ENCODE results near the gene DTYMK.

Gene DTYMK

DNA sequence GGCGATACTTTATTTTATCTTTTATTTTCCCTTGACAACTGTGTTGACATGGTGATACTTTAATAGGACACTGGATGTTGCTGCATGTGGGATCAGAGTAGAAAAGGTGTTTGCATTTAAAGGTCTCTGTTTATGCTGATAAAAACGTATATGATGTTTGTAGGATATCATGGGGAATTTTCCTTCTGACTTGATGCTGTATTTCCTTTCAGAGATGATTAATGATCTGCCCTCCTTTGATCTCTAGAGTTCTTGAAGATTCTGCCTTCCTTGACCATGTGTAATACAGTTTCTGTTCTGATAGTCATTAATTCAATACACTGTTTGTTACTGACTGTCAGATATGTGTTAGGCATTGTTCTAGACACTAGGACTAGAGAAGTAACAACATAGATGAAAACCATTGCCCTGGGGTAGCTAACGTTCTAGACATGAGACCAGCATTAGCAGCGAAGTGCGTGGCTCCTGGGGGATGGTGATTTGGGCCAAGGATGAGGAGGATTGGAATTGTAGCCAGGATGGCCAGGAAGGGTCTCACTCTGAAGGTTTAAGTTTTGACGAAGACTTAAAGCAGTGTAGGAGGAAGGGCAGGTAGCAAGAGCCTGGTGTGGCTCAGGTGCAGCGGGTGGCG is 46.3 kb downstream of the DTYMK start (continued):
- TF ChIP-seq, protein P1, sequence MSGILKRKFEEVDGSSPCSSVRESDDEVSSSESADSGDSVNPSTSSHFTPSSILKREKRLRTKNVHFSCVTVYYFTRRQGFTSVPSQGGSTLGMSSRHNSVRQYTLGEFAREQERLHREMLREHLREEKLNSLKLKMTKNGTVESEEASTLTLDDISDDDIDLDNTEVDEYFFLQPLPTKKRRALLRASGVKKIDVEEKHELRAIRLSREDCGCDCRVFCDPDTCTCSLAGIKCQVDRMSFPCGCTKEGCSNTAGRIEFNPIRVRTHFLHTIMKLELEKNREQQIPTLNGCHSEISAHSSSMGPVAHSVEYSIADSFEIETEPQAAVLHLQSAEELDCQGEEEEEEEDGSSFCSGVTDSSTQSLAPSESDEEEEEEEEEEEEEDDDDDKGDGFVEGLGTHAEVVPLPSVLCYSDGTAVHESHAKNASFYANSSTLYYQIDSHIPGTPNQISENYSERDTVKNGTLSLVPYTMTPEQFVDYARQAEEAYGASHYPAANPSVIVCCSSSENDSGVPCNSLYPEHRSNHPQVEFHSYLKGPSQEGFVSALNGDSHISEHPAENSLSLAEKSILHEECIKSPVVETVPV (CRISPR knock-in tag; IDR thresholded peaks at IDR 0.05), result no peak
- TF ChIP-seq ZNF8 (CRISPR knock-in tag; IDR thresholded peaks at IDR 0.05) (no peak), BACH2 (CRISPR knock-in tag; IDR thresholded peaks at IDR 0.05; ENCODE audit: borderline replicate concordance) (no peak), ZC3H10 (CRISPR knock-in tag; IDR thresholded peaks at IDR 0.05) (no peak), ISL1 (CRISPR knock-in tag; IDR thresholded peaks at IDR 0.05) (no peak), PPARA (CRISPR knock-in tag; IDR thresholded peaks at IDR 0.05; ENCODE audit: borderline replicate concordance) (no peak), ZNF565 (CRISPR knock-in tag; conservative IDR thresholded peaks at IDR 0.05; ENCODE audit: low read depth) (no peak)
- TF ChIP-seq, protein P2, sequence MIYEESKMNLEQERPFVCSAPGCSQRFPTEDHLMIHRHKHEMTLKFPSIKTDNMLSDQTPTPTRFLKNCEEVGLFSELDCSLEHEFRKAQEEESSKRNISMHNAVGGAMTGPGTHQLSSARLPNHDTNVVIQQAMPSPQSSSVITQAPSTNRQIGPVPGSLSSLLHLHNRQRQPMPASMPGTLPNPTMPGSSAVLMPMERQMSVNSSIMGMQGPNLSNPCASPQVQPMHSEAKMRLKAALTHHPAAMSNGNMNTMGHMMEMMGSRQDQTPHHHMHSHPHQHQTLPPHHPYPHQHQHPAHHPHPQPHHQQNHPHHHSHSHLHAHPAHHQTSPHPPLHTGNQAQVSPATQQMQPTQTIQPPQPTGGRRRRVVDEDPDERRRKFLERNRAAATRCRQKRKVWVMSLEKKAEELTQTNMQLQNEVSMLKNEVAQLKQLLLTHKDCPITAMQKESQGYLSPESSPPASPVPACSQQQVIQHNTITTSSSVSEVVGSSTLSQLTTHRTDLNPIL (CRISPR knock-in tag; IDR thresholded peaks at IDR 0.05; ENCODE audit: low read depth), result no peak

DNA sequence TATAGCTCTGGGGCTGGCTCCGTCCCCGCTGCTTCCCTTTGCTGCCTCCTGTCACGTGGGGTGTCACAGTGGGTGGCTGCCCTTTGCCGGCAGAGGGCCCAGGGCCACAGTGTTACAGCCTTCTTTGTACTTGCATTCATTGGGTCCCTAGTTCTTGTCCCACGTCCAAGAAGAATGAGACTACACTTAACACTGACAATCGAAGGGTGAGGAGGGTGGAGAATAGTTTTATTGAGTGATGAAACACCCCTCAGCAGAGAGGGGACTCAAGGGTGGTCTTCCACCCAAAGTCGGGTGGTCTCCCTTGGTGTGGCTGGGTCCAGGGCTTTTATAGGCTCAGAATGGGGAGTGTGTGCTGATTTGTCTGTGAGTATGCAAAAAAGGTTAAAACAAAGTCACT is 47.2 kb downstream of the DTYMK start:
- ATAC-seq, result no peak
- TF ChIP-seq ARNTL (CRISPR knock-in tag; IDR thresholded peaks at IDR 0.05; ENCODE audit: borderline replicate concordance, low read depth), result no peak
- TF ChIP-seq, protein P3, sequence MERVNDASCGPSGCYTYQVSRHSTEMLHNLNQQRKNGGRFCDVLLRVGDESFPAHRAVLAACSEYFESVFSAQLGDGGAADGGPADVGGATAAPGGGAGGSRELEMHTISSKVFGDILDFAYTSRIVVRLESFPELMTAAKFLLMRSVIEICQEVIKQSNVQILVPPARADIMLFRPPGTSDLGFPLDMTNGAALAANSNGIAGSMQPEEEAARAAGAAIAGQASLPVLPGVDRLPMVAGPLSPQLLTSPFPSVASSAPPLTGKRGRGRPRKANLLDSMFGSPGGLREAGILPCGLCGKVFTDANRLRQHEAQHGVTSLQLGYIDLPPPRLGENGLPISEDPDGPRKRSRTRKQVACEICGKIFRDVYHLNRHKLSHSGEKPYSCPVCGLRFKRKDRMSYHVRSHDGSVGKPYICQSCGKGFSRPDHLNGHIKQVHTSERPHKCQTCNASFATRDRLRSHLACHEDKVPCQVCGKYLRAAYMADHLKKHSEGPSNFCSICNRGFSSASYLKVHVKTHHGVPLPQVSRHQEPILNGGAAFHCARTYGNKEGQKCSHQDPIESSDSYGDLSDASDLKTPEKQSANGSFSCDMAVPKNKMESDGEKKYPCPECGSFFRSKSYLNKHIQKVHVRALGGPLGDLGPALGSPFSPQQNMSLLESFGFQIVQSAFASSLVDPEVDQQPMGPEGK (CRISPR knock-in tag; IDR thresholded peaks at IDR 0.05; ENCODE audit: borderline replicate concordance), result no peak
- no peak for TF ChIP-seq ZFP30 (CRISPR knock-in tag; IDR thresholded peaks at IDR 0.05)
- TF ChIP-seq, protein P1 (CRISPR knock-in tag; IDR thresholded peaks at IDR 0.05), result no peak
- TF ChIP-seq OSR1 (CRISPR knock-in tag; IDR thresholded peaks at IDR 0.05), result no peak
- TF ChIP-seq ISL1 (CRISPR knock-in tag; IDR thresholded peaks at IDR 0.05), result no peak
- TF ChIP-seq ESRRG (CRISPR knock-in tag; IDR thresholded peaks at IDR 0.05), result no peak
- TF ChIP-seq ZNF8 (CRISPR knock-in tag; IDR thresholded peaks at IDR 0.05), result no peak
- TF ChIP-seq, protein P4, sequence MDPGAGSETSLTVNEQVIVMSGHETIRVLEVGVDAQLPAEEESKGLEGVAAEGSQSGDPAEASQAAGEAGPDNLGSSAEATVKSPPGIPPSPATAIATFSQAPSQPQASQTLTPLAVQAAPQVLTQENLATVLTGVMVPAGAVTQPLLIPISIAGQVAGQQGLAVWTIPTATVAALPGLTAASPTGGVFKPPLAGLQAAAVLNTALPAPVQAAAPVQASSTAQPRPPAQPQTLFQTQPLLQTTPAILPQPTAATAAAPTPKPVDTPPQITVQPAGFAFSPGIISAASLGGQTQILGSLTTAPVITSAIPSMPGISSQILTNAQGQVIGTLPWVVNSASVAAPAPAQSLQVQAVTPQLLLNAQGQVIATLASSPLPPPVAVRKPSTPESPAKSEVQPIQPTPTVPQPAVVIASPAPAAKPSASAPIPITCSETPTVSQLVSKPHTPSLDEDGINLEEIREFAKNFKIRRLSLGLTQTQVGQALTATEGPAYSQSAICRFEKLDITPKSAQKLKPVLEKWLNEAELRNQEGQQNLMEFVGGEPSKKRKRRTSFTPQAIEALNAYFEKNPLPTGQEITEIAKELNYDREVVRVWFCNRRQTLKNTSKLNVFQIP (CRISPR knock-in tag; IDR thresholded peaks at IDR 0.05; ENCODE audit: borderline replicate concordance, low read depth), result no peak
- no peak for TF ChIP-seq GLIS3 (CRISPR knock-in tag; IDR thresholded peaks at IDR 0.05)

DNA sequence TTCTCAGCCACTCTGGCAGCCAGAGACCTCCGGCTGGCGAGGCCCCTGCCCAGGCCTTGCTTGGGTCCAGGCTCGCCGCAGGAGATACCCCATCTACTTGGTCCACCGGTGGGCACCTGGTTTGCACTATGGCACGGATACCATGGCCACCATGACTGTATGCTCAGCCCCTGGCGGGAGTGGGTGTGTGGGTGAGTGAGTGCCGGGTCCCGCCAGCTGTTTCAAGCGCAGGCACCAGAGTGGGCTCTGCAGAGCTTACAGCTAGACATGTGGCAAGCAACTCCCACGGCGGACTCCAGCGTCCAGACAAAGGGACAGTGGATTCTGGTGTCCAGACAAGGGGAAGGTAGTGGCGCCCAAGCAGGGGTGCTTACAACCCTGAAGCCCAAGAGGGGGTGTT is 47.7 kb downstream of the DTYMK start:
- no peak for ATAC-seq
- TF ChIP-seq BACH2 (CRISPR knock-in tag; IDR thresholded peaks at IDR 0.05; ENCODE audit: borderline replicate concordance) (no peak), SNAI2 (CRISPR knock-in tag; IDR thresholded peaks at IDR 0.05) (no peak), GLIS3 (CRISPR knock-in tag; IDR thresholded peaks at IDR 0.05) (no peak), ZNF565 (CRISPR knock-in tag; conservative IDR thresholded peaks at IDR 0.05; ENCODE audit: low read depth) (no peak), TOX (CRISPR knock-in tag; IDR thresholded peaks at IDR 0.05; ENCODE audit: borderline replicate concordance) (no peak), ZNF8 (CRISPR knock-in tag; IDR thresholded peaks at IDR 0.05) (no peak), ZNF70 (CRISPR knock-in tag; IDR thresholded peaks at IDR 0.05) (no peak), OSR1 (CRISPR knock-in tag; IDR thresholded peaks at IDR 0.05) (no peak)
- TF ChIP-seq, protein P1 (CRISPR knock-in tag; IDR thresholded peaks at IDR 0.05), result no peak
- TF ChIP-seq, protein P5, sequence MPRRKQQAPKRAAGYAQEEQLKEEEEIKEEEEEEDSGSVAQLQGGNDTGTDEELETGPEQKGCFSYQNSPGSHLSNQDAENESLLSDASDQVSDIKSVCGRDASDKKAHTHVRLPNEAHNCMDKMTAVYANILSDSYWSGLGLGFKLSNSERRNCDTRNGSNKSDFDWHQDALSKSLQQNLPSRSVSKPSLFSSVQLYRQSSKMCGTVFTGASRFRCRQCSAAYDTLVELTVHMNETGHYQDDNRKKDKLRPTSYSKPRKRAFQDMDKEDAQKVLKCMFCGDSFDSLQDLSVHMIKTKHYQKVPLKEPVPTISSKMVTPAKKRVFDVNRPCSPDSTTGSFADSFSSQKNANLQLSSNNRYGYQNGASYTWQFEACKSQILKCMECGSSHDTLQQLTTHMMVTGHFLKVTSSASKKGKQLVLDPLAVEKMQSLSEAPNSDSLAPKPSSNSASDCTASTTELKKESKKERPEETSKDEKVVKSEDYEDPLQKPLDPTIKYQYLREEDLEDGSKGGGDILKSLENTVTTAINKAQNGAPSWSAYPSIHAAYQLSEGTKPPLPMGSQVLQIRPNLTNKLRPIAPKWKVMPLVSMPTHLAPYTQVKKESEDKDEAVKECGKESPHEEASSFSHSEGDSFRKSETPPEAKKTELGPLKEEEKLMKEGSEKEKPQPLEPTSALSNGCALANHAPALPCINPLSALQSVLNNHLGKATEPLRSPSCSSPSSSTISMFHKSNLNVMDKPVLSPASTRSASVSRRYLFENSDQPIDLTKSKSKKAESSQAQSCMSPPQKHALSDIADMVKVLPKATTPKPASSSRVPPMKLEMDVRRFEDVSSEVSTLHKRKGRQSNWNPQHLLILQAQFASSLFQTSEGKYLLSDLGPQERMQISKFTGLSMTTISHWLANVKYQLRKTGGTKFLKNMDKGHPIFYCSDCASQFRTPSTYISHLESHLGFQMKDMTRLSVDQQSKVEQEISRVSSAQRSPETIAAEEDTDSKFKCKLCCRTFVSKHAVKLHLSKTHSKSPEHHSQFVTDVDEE (CRISPR knock-in tag; IDR thresholded peaks at IDR 0.05), result no peak
- TF ChIP-seq, protein P4 (CRISPR knock-in tag; IDR thresholded peaks at IDR 0.05; ENCODE audit: borderline replicate concordance, low read depth), result no peak
